ENCODE measurements around the gene KANSL3. TPM values are rescaled to one million over a fixed set of nuclear protein-coding genes. Genes with fewer than 3 reads are reported as not detected.

KANSL3 gene
- polyA plus RNA-seq, 1 donor (not counting 4 experiments of a cell fraction or from before 2014, with no cell fraction given), result 11.4 TPM

- Histone ChIP-seq H3K9me1 (ENCODE audit: control insufficient read depth, extremely low read depth, insufficient read depth, low read length) (no peaks in the 10 kb centered on the region), H3K9me3 (ENCODE audit: control insufficient read depth, low read depth, low read length) (no peaks in the 10 kb centered on the region), H3K36me3 (ENCODE audit: control insufficient read depth in 2 of 2, extremely low read depth in 1 of 2, insufficient read depth in 2 of 2, low read length in 2 of 2) (peaks cover 11 to 24% of the 10 kb centered on the region in 2 experiments), H3K27ac (ENCODE audit: control insufficient read depth, insufficient read depth, low read length) (no peak overlapping the region), H3K4me1 (ENCODE audit: control insufficient read depth, extremely low read depth, insufficient read depth, low read length) (peaks cover 16% of the 10 kb centered on the region), H4K20me1 (ENCODE audit: control insufficient read depth, extremely low read depth, insufficient read depth, low read length) (no peaks in the 10 kb centered on the region), H3K4me2 (ENCODE audit: control insufficient read depth, extremely low read depth, insufficient read depth, low read depth, low read length) (no peak overlapping the region), H3K9ac (ENCODE audit: control insufficient read depth, extremely low read depth, insufficient read depth, low read length) (no peak overlapping the region), H3K4me3 (ENCODE audit: control insufficient read depth in 2 of 3, extremely low read depth in 1 of 3, insufficient read depth in 2 of 3, low read depth in 1 of 3, low read length in 3 of 3) (no peak overlapping the region), H3K79me2 (ENCODE audit: control insufficient read depth, insufficient read depth, low read length) (peaks cover 5% of the 10 kb centered on the region), H3K27me3 (ENCODE audit: control insufficient read depth, extremely low read depth, insufficient read depth, low read length) (no peaks in the 10 kb centered on the region), H2AFZ (ENCODE audit: control insufficient read depth, low read length) (no peak overlapping the region)
- DNase-seq (ENCODE audit: low read depth, low spot score) (no peak), FAIRE-seq (no peak)
- dilution Hi-C loops (cut with MboI; ENCODE audit: extremely low pct_ligation_motif_present, low sequenced_read_pairs), result no loop called here
- no peak for TF ChIP-seq CTCF (optimal IDR thresholded peaks at IDR 0.05 in 1 of 3, IDR thresholded peaks at IDR 0.05 in 1 of 3, conservative IDR thresholded peaks at IDR 0.05 in 1 of 3; ENCODE audit: extremely low read depth in 1 of 3, insufficient read depth in 2 of 3, low read length in 3 of 3)
- TF ChIP-seq EZH2 (IDR thresholded peaks at IDR 0.05; ENCODE audit: low read length), result no peak
These were observed 15.0 kb downstream of the KANSL3 start for GRCh38 chr2:96623116-96623515.

GRCh38 chr2:96622544-96622943 is 15.6 kb downstream of the KANSL3 start:
- peaks cover 5% of the 10 kb centered on the region for H3K79me2 ChIP-seq (ENCODE audit: control insufficient read depth, insufficient read depth, low read length)
- no peak overlapping the region for H3K9ac ChIP-seq (ENCODE audit: control insufficient read depth, extremely low read depth, insufficient read depth, low read length)
- H3K36me3 ChIP-seq (ENCODE audit: control insufficient read depth in 2 of 2, extremely low read depth in 1 of 2, insufficient read depth in 2 of 2, low read length in 2 of 2), result peaks cover 8 to 20% of the 10 kb centered on the region in 2 experiments
- no peak overlapping the region for H3K4me2 ChIP-seq (ENCODE audit: control insufficient read depth, extremely low read depth, insufficient read depth, low read depth, low read length)
- H3K4me1 ChIP-seq (ENCODE audit: control insufficient read depth, extremely low read depth, insufficient read depth, low read length), result peaks cover 21% of the 10 kb centered on the region
- no peak overlapping the region for H3K4me3 ChIP-seq (ENCODE audit: control insufficient read depth in 2 of 3, extremely low read depth in 1 of 3, insufficient read depth in 2 of 3, low read depth in 1 of 3, low read length in 3 of 3)
- H3K27ac ChIP-seq (ENCODE audit: control insufficient read depth, insufficient read depth, low read length), result no peak overlapping the region
- no peaks in the 10 kb centered on the region for H3K9me1 ChIP-seq (ENCODE audit: control insufficient read depth, extremely low read depth, insufficient read depth, low read length)
- DNase-seq (ENCODE audit: low read depth, low spot score) (no peak), FAIRE-seq (no peak)
- dilution Hi-C loops (cut with MboI; ENCODE audit: extremely low pct_ligation_motif_present, low sequenced_read_pairs), result no loop called here
- no peaks in the 10 kb centered on the region for H3K27me3 ChIP-seq (ENCODE audit: control insufficient read depth, extremely low read depth, insufficient read depth, low read length)
- no peaks in the 10 kb centered on the region for H4K20me1 ChIP-seq (ENCODE audit: control insufficient read depth, extremely low read depth, insufficient read depth, low read length)
- H3K9me3 ChIP-seq (ENCODE audit: control insufficient read depth, low read depth, low read length), result no peaks in the 10 kb centered on the region
- H2AFZ ChIP-seq (ENCODE audit: control insufficient read depth, low read length), result no peak overlapping the region
- no peak for TF ChIP-seq CTCF (optimal IDR thresholded peaks at IDR 0.05 in 1 of 3, IDR thresholded peaks at IDR 0.05 in 1 of 3, conservative IDR thresholded peaks at IDR 0.05 in 1 of 3; ENCODE audit: extremely low read depth in 1 of 3, insufficient read depth in 2 of 3, low read length in 3 of 3)
- no peak for TF ChIP-seq EZH2 (IDR thresholded peaks at IDR 0.05; ENCODE audit: low read length)
